ENCODE data around the gene NGFR.
A peak's percentile ranks its signal among the peaks of the same experiment; 100 is the strongest.

The NGFR gene

GRCh38 chr17:49557312-49558024, 62.4 kb downstream of the NGFR start:
- DNase-seq (ENCODE audit: low read depth in 4 of 4, low spot score in 1 of 4) = peak in 1 of 4 experiments; percentile 18

Measured in stimulated activated CD4-positive, alpha-beta T cell treated with anti-CD3 and anti-CD28 coated beads, Interleukin-1b, Interleukin-23, amount 100 ng/mL, for 24 hours (primary cell).